SK-N-SH (cell line): ENCODE data around the gene ZNF804A. TPM values are rescaled to one million over a fixed set of nuclear protein-coding genes. Genes with fewer than 3 reads are reported as not detected.

Experiments
- CTCF ChIA-PET: fragments of 300-600, 350-600 bp; formaldehyde crosslinking; extraction: SDS; loops from one replicate; lab custom pipeline; 2021; lab: Yijun Ruan, JAX
- POLR2A ChIA-PET: fragments of 350-600 bp; sonication (Branson Sonifier 250); formaldehyde crosslinking; extraction: SDS; loops from one replicate; lab custom pipeline; 2020; ENCODE audit warnings: antibody characterized with exemption, inconsistent platforms; lab: Yijun Ruan, JAX
- DNase-seq: peaks from one replicate; pipeline ENCODE4 v3.0.0; 2012
- H2AFZ ChIP-seq: fragments of 200-600 bp; sonication (generic); 2 replicates; pipeline ENCODE4 v1.8.1; 2016; ENCODE audit warnings: antibody characterized with exemption, mild to moderate bottlenecking, low read depth
- H3F3A ChIP-seq: fragments of 200-600 bp; sonication (generic); replicated peaks from 2 replicates; pipeline ENCODE3; 2016; ENCODE audit warnings: antibody characterized with exemption, mild to moderate bottlenecking; ENCODE audit not compliant: insufficient read depth
- H3K27ac ChIP-seq, 2 experiments: fragments of 200-500 bp in 1 of 2; fragments of 200-600 bp in 1 of 2; sonication (Bioruptor generic) in 1 of 2; sonication (generic), shearing (Covaris generic) in 1 of 2; 2 replicates each; pipeline versions ENCODE4 v1.5.1 to v1.6.1; 2014 to 2016; ENCODE audit warnings: low read depth in 2 of 2, inconsistent platforms in 1 of 2, low read length in 1 of 2, mild to moderate bottlenecking in 1 of 2, mixed read lengths in 1 of 2
- H3K27me3 ChIP-seq: fragments of 200-600 bp; sonication (generic), shearing (Covaris generic); 2 replicates; pipeline ENCODE4 v1.6.1; 2016; ENCODE audit warnings: mixed run types; ENCODE audit not compliant: insufficient read depth
- H3K36me3 ChIP-seq, 2 experiments: fragments of 200-500 bp in 1 of 2; fragments of 200-600 bp in 1 of 2; sonication (Bioruptor generic) in 1 of 2; sonication (generic) in 1 of 2; replicated peaks in 1 of 2; 2 replicates each; pipeline versions ENCODE3 to v1.5.1; 2014 to 2016; ENCODE audit warnings: low read length in 1 of 2, mild to moderate bottlenecking in 1 of 2; ENCODE audit not compliant: insufficient read depth in 2 of 2, control insufficient read depth in 1 of 2
- H3K4me1 ChIP-seq, 2 experiments: fragments of 200-500 bp in 1 of 2; fragments of 200-600 bp in 1 of 2; sonication (Bioruptor generic) in 1 of 2; sonication (generic), shearing (Covaris generic) in 1 of 2; 2 replicates each; pipeline versions ENCODE4 v1.5.1 to v1.6.1; 2014 to 2016; ENCODE audit warnings: low read depth in 1 of 2, low read length in 1 of 2, mixed run types in 1 of 2; ENCODE audit not compliant: insufficient read depth in 2 of 2, control insufficient read depth in 1 of 2
- H3K4me2 ChIP-seq: fragments of 200-600 bp; sonication (generic), shearing (Covaris generic); 2 replicates; pipeline ENCODE4 v1.6.1; 2017; ENCODE audit warnings: mixed run types
- H3K4me3 ChIP-seq, 2 experiments: fragments of 200-500 bp in 1 of 2; fragments of 200-600 bp in 1 of 2; sonication (Bioruptor generic) in 1 of 2; sonication (generic), shearing (Covaris generic) in 1 of 2; 2 replicates each; pipeline versions ENCODE4 v1.5.1 to v1.8.1; 2014 to 2016; ENCODE audit warnings: low read depth in 2 of 2, inconsistent platforms in 1 of 2, low read length in 1 of 2, mild to moderate bottlenecking in 1 of 2, mixed read lengths in 1 of 2, moderate library complexity in 1 of 2
- H3K79me2 ChIP-seq: fragments of 200-600 bp; sonication (generic); 2 replicates; pipeline ENCODE4 v1.8.1; 2017; ENCODE audit warnings: mild to moderate bottlenecking; ENCODE audit not compliant: insufficient read depth
- H3K9ac ChIP-seq: fragments of 200-600 bp; sonication (generic); 2 replicates; pipeline ENCODE4 v1.6.1; 2017; ENCODE audit warnings: mixed run types
- H3K9me2 ChIP-seq: fragments of 200-600 bp; sonication (generic); 2 replicates; pipeline ENCODE4 v1.6.1; 2017; ENCODE audit warnings: mixed run types
- H3K9me3 ChIP-seq: fragments of 200-600 bp; sonication (generic); 2 replicates; pipeline ENCODE4 v1.6.1; 2017; ENCODE audit warnings: mixed run types, mild to moderate bottlenecking, moderate library complexity
- H4K20me1 ChIP-seq: fragments of 200-600 bp; sonication (generic); 2 replicates; pipeline ENCODE4 v1.6.1; 2017; ENCODE audit warnings: mild to moderate bottlenecking, mixed run types; ENCODE audit not compliant: insufficient read depth
- CHD2 ChIP-seq: fragments of 150-350 bp; IDR thresholded peaks from 2 replicates; pipeline ENCODE4 v1.6.1; 2018; ENCODE audit warnings: low read length; ENCODE audit not compliant: partially characterized antibody
- ELF1 ChIP-seq: IDR thresholded peaks from 2 replicates; pipeline ENCODE4 v1.4.0; 2012
- EP300 ChIP-seq, 2 experiments: IDR thresholded peaks; 2 replicates each; pipeline versions ENCODE4 v1.4.0 to v1.6.1; 2012; ENCODE audit warnings: borderline replicate concordance in 1 of 2, low read depth in 1 of 2, low read length in 1 of 2
- EZH2phosphoT487 ChIP-seq: fragments of 200-600 bp; sonication (generic); IDR thresholded peaks from 2 replicates; pipeline ENCODE4 v1.6.1; 2017; ENCODE audit warnings: low read depth, mixed run types, mild to moderate bottlenecking, antibody characterized with exemption, moderate library complexity, borderline replicate concordance
- FOSL2 ChIP-seq: IDR thresholded peaks from 2 replicates; pipeline ENCODE4 v1.4.0; 2012; ENCODE audit warnings: low read depth, mild to moderate bottlenecking, moderate library complexity, borderline replicate concordance
- GABPA ChIP-seq: IDR thresholded peaks from 2 replicates; pipeline ENCODE4 v1.4.0; 2012; ENCODE audit warnings: low read depth, mild to moderate bottlenecking
- GATA2 ChIP-seq: sonication (generic); formaldehyde crosslinking; IDR thresholded peaks from 2 replicates; pipeline ENCODE4 v1.5.0; 2020; ENCODE audit warnings: mild to moderate bottlenecking, missing genetic modification reagents
- JUND ChIP-seq: IDR thresholded peaks from 2 replicates; pipeline ENCODE4 v1.4.0; 2012
- MXI1 ChIP-seq: IDR thresholded peaks from 2 replicates; pipeline ENCODE4 v1.6.1; 2012; ENCODE audit warnings: mild to moderate bottlenecking, low read depth, low read length, improper control_type of control experiment
- NRF1 ChIP-seq: IDR thresholded peaks from 2 replicates; pipeline ENCODE4 v1.6.1; 2012; ENCODE audit warnings: low read depth, mild to moderate bottlenecking, low read length
- PBX3 ChIP-seq: IDR thresholded peaks from 2 replicates; pipeline ENCODE4; 2012
- REST ChIP-seq: IDR thresholded peaks from 2 replicates; pipeline ENCODE4 v1.6.1; 2012; ENCODE audit warnings: mild to moderate bottlenecking, low read depth, low read length, moderate library complexity
- SIN3A ChIP-seq: IDR thresholded peaks from 2 replicates; pipeline ENCODE4 v1.6.1; 2012; ENCODE audit warnings: low read depth, mild to moderate bottlenecking, low read length, moderate library complexity, borderline replicate concordance
- TAF1 ChIP-seq: IDR thresholded peaks from 2 replicates; pipeline ENCODE4 v1.6.1; 2012; ENCODE audit warnings: low read depth, mild to moderate bottlenecking, low read length, moderate library complexity, borderline replicate concordance
- TCF12 ChIP-seq: IDR thresholded peaks from 2 replicates; pipeline ENCODE4 v1.4.0; 2012
- TEAD4 ChIP-seq: IDR thresholded peaks from 2 replicates; pipeline ENCODE4 v1.4.0; 2012; ENCODE audit warnings: mild to moderate bottlenecking, borderline replicate concordance; ENCODE audit not compliant: insufficient read depth
- USF2 ChIP-seq: fragments of 150-350 bp; IDR thresholded peaks from 2 replicates; pipeline ENCODE4 v1.6.1; 2017; ENCODE audit warnings: antibody characterized with exemption, low read length, low read depth, borderline replicate concordance
- ZBTB33 ChIP-seq: IDR thresholded peaks from 2 replicates; pipeline ENCODE4 v1.4.0; 2012; ENCODE audit warnings: low read depth, borderline replicate concordance
- WGBS: methylation state at CpG from one replicate; pipeline ENCODE4 v1.1.6; 2017; ENCODE audit warnings: low lambda C conversion rate; 5-methylcytosine and 5-hydroxymethylcytosine counted together
- polyA plus RNA-seq, 3 experiments: library from polyadenylated mRNA; depleted of rRNA; stranded (reverse); fragments of >200 nt; gene quantifications; 2 replicates each; pipeline ENCODE4 v1.2.3, GENCODE V29; 2012

Gene ZNF804A
- polyA plus RNA-seq, 1 of the 3 experiments (the other 2 are of a cell fraction): 0.02 TPM

GRCh38 chr2:184628051-184628450 is 29.7 kb downstream of the ZNF804A start:
- no peaks in the 10 kb centered on the region for H3F3A ChIP-seq
- 82% methylated on average over 7 of the region's 7 CpGs for WGBS
- DNase-seq: no peak
- H3K4me3 ChIP-seq: no peak overlapping the region
- H3K9me3 ChIP-seq: no peaks in the 10 kb centered on the region
- H3K4me1 ChIP-seq: no peaks in the 10 kb centered on the region; a peak in 1 of 4 replicates
- ChIA-PET CTCF (interaction anchor here (1.0 kb wide), 1 partner anchor 56 kb away, joined by 3 read pairs; no protein-coding TSS in a partner anchor), POLR2A (no interaction called here)
- H4K20me1 ChIP-seq: no peaks in the 10 kb centered on the region
- H3K79me2 ChIP-seq: no peaks in the 10 kb centered on the region
- no peaks in the 10 kb centered on the region for H3K27me3 ChIP-seq
- H2AFZ ChIP-seq: no peak overlapping the region
- no peak overlapping the region for H3K4me2 ChIP-seq
- no peak overlapping the region for H3K9ac ChIP-seq
- H3K36me3 ChIP-seq: no peaks in the 10 kb centered on the region
- H3K9me2 ChIP-seq: no peaks in the 10 kb centered on the region
- H3K27ac ChIP-seq: no peak overlapping the region
- no peak for TF ChIP-seq FOSL2
- no peak for TF ChIP-seq USF2
- TF ChIP-seq NRF1: no peak
- TF ChIP-seq TAF1: no peak
- no peak for TF ChIP-seq PBX3
- no peak for TF ChIP-seq GABPA
- TF ChIP-seq JUND: no peak
- TF ChIP-seq GATA2 (CRISPR knock-in tag): no peak
- TF ChIP-seq EP300 (IDR thresholded peaks at IDR 0.05; ENCODE audit: borderline replicate concordance in 1 of 2, low read depth in 1 of 2, low read length in 1 of 2): no peak
- no peak for TF ChIP-seq MXI1
- no peak for TF ChIP-seq ELF1
- TF ChIP-seq EZH2phosphoT487: no peak
- no peak for TF ChIP-seq CHD2
- TF ChIP-seq ZBTB33: no peak
- TF ChIP-seq TCF12: no peak
- TF ChIP-seq REST: no peak
- TF ChIP-seq TEAD4: no peak
- TF ChIP-seq SIN3A: no peak
- TF ChIP-seq, all 33 proteins: peak for 0
